Measurements from ENCODE around the gene CCDC9.
"Not testable (repeated sequence)": the region's sequence is repeated elsewhere in the genome, so short reads cannot be mapped to it uniquely, and the experiment has no call there.

Gene CCDC9

DNA sequence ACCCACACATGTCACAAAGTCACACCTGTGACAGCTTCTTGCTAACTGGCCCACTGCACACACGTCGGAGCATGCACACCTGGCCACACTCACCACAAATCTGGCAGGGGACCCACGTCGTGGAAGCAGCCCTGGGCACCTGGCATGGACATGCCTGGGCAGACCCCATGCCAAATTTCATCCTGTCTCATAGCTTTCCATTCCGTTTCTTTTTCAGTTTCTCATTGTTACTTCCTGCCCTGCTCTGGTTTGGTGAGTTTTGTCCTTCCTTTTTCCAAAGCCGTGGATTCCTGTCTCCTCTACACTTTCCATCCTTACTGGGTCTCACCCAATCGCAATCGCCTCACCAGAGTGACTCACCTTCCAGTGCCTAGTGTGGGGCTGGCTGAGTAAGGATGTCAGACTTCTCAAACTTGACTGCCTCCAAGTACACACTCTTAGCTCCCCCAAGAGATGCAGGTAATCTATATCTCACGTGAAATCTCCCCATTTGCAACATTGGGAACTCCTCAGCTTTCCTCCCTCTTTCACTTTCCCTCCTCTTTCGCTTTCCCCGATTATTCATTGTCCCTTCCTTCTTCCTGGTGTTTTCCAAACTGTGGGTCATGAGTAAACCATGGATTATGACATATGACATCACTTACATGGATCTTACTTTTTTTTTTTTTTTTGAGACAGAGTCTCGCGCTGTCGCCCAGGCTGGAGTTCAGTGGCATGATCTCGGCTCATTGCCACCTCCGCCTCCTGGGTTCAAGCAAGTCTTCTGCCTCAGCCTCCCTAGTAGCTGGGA is 23.7 kb upstream of the CCDC9 start:
- peak; percentile 30 for DNase-seq

DNA sequence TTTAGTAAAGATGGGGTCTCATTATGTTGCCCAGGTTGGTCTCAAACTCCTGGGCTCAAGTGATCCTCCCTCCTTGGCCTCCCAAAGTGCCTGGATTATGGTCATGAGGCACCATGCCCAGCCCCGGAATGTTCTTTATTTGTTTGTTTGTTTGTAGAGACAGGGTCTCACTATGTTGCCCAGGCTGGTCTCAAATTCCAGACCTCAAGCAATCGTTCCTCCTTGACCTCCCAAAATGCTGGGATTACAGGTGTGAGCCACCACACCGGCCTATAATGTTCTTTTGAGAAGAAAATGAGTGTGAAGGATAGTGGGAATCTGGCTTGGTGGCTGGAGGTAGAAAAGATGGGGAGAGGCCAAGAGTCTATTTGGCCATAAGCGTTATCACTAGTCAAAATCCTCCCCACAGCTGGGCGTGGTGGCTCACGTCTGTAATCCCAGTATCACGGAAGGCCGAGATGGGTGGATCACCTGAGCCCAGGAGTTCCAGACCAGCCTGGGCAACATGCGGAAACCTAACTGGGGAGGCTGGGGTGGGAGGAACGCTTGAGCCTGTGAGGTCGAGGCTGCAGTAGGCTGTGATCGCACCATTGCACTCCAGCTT is 20.2 kb upstream of the CCDC9 start:
- no peak for DNase-seq

DNA sequence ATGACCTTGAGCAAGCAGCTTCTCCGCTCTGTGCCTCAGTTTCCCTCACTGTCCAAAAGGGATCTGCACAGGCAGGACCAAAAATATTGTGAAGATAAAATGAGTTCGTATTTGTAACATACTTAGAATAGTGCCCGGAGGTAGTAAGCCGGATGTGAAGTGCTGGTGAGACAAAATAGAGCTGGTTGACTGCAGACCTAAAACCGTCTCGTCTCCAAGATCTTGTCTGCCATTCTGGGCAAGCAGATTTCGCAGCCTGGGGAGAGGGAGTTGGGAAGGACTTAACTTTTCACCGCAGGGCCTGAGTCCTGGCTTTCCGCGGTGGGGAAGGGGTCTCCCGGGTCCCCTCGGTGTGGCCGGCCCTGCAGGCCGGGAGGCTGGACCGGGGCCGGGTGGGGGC is 17.2 kb upstream of the CCDC9 start:
- DNase-seq = no peak

DNA sequence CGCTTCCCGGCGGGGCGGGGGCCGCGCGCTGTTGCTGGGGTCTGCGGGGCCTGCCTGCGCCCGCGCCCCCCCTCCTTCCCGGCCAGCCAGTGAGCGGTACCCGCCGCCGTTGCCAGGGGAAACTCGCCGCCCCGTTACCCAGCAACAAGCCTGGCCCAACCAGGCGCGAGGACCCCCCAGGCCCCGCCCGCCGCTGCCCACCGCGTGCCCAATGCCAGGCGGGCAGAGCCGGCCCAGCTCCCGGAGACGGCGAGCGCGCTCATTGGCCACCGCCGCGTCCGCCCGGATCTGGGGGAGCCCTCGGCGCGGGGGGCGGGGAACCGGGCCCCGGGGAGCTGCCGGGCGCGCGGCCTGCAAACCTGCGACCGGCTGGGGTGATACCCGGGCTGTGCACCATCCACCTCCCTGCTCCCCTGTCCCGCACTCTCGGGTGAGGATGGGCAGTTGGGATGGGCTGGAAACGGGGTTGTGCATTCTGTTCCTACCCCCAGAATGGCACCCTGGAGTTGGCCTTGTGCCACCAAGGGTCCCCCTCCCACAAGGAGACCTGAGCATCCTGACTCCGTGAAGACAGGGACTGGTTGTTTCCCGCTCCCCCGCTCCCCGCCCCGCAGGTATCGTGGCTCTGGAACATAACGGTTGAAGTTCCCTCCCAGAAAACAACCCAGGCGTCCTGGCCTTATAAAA is 16.6 kb upstream of the CCDC9 start:
- DNase-seq = peak; percentile 57

DNA sequence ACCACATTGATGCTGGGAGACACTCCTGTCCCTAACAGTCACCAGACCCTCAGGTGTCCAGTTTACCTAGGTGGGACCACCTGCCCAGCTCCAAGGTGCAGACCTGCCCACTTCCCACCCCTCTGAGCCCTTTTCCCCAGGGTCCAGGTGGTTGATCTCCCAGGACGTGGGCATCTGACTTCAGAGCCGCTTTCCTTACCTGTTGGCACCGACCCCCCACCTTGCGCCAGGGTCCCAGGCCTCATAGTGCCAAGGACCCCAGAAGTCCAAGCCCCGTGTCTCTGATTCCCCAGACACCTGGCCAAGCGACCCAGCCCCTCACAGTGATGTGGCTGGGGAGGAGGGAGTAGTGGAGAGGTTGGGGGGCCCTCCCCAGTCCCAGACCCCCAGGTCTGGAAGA is 15.8 kb upstream of the CCDC9 start:
- DNase-seq = no peak

DNA sequence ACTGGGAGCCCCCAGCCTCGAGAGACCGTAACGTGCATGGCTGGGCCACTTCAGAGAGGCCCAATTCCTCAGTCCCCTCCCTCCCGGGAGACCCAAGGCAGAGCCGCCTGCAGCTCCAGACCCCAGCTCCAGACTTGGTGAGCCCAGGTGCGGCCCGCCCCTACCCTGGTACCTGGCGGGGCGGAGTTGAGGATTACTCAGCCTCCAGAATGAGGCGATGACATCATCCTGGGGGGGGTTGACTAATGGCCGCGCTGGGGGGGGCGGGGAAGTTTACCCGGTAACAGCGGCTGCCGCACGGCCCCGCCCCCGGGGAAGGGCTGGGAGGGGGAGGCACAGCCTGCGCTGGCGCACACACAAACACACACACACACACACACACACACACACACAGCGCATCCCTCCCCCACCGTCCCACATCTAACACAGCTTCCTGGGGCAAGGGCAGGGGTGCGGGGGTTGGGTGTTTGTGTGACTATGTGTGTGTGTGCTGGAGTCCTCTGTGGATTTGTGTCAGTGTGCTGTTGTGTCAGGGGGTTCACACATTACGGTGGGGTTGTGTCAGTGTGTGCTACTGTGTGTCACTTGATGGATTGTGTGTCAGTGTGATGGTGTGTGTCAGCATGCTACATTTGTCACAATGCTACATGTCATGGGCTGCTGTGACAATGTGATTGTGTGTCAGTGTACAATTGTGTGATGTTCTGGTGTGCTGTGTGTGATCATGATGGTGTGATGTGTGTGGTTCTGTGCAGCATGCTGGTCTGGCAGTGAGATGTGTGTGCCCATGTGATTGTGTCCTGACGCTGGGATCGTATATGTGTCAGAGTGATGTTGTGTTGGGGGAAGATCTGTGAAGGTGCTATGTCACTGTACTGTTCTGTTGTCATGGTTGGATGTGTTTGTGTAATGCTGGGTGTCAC is 15.1 kb upstream of the CCDC9 start:
- DNase-seq = peak; percentile 80

DNA sequence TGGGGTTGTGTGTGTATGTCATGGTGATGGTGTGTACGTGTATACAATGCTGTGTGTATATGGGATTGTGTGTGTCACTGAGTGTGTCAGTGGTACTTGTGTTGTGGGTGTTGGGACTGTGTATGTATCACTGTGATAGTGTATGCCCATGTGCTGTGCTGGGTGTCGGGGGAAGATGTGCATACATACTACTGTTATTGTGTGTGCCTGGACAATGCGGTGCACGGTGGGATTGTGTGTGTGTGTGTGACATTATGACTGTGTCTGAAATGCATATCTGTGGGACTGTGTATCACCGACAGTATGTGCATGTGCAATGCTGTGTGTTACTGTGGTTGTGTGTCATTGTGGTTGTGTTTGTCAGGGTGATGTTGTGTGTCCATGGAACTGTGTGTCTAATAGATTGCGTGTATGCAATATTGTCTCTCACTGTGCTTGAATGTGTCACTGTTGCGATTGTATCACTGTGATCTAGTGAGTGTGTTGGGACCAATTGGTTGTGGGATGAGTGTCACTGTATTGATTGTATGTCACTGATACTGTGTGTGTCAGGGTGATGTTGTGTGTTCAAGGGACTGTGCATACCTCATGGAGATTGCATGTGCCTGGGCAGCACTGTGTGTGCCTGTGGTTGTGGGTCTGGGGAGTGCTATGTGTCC is 14.3 kb upstream of the CCDC9 start:
- no peak for DNase-seq

DNA sequence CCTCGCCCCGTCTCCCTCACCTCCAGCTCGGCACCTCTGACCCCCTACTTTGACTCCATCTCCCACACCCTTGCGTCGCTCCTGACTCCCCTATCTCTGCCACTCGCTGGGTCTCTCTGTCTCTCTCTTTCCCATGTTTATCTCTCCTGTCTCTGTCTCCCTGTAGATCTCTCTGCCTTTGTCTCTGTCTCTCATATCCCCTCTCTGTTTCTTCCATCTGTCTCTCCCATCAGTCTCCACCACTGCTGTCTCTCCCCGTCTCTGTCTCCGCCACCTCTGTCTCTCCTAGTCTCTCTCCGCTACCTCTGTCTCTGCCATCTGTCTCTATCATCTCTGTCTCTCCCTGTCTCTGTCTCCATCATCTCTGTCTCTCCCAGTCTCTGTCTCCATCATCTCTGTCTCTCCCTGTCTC is 13.0 kb upstream of the CCDC9 start:
- no peak for DNase-seq

DNA sequence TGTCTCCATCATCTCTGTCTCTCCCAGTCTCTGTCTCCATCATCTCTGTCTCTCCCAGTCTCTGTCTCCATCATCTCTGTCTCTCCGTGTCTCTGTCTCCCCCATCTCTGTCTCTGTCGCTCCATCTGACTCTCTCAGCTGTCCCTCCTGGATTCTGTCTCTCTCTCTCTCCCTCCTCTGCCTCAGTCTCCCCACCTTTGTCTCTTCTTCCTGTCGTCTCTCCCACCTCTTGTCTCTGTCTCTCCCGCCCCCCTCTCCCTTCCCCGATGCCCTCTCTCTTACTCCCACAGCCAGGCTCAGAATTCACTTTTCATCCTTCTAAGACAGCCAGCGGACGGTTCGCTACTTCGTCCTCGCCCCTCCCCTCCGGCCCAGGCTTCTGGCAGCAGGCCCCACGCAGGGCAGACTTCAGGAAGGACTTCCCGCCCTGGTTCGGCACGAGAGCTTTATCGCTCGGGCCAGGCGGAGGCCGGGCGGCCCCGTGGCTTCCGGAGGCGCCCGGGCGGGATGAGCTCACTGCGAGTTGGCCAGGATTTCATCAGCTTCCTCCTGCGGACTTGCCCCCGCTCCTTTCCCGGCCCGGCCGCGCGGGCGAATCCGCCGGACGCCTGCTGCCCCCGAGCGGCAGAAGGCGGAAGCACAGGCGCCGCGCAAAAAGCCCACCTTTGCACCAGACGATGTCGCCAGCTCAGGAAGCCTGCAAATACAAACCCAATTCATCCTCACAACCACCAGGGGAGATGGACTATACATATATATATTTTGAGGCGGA is 12.4 kb upstream of the CCDC9 start:
- DNase-seq = peak; percentile 97

DNA sequence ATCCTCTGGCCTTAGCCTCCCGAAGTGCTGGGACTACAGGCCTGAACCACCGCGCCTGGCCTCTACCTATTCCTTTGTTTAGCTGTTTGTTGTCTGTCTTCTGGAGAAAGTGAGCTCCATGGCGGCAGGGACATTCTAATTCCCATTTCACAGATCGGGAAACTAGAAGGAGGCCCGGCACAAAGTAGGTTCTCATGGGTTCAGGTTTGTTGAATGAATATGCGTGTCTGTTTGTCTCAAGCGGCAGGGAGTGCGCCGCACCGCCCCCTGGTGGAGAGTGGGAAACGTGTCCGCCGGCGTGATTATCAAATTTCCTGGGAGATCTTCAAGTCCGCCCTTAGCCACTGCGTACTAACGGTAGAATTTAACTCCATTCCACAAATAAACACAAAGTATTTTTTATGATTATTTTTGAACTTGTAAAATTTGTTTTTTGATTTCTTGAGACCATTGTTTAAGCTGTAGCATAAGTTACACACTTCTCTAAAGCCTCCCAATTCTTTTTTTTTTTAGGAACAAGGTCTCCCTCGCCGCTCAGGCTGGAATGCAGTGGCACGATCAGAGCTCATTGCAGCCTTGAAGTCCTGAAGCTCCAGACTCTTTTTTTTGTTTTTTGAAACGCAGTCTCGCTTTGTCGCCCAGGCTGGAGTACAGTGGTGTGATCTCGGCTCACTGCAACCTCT is 8.9 kb upstream of the CCDC9 start:
- DNase-seq = peak; percentile 84

DNA sequence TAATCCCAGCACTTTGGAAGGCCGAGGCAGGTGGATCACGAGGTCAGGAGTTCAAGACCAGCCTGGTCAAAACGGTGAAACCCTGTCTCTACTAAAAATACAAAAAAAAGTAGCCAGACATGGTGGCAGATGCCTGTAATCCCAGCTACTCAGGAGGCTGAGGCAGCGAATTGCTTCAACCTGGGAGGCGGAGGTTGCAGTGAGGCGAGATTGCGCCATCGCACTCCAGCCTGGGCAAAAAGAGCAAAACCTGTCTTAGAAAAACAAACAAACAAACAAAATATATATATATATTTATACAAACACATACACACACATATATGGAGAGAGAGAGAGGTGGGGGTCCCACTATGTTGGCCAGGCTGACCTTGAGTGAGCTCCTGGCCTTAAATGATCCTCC is 3.3 kb upstream of the CCDC9 start:
- DNase-seq = not testable (repeated sequence)

DNA sequence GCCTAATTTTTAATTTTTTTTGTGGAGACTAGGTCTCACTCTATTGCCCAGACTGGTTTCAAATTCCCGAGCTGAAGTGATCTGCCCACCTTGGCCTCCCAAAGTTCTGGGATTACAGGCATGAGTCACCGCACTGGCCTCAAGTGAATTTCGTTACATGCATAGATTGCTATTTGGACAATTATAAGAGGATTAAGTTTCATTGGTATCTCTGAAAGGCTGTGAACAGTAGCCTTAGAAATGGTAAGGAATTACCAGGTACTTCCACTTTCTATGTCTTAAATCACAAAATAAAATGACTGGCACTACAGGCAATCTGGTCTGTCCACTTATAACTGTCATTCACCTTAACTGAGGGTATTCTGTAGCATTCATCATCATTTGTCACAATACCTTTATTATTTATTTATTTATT is 2.9 kb upstream of the CCDC9 start:
- DNase-seq = no peak

DNA sequence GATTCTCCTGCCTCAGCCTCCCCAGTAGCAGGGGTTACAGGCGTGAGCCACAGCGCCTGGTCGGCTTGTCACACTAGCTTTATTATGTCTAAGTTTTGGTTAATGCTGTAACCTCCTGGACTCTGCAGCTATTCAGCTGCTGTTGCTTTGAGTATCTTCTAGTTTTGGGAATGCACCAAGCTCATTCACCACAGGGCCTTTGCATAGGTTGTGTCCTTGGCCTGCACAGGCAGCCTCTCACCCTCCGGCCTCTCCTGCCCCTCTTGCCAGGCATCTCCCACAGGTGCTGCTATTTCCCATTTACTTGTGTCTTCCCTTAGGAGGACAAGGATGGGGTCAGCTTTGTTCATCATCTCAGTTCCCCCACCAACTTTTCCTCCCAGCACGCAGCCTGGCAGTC is 2.4 kb upstream of the CCDC9 start:
- DNase-seq = no peak

DNA sequence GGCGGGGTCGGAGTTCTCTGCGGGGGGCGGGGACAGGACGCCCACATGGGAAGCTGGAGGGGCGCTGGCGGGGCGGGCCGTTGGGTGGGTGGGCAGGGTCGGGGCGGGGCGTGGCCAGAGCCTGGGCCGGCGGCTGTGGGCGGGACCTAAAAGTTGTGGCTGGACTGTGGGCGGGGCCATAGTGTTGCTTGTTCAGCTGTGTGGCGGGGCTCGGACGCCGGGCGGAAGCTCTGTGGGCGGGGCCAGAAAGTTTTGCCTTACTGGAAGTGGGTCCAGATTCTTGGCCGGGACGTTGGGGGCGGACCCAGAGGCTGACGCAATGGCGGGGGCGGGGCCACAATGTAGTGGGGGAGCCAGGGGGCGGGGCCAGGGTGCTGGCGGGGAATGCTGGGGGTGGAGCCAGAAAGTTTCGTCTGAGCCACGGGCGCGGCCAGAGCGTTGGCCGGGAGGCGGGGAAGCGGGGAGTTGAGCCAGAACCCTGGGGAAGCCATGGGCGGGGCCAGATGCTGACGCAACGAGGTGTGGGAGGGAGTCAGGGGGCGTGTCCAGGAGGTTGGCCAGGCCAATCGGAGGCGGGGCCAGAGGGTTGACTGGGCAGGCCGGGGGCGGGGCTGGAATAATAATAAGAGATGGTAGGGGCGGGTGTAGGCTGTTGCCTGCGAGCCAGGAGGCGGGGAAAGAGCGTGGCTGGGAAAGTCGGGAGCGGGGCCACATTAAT is 527 bp downstream of the CCDC9 start:
- DNase-seq = peak; percentile 100

DNA sequence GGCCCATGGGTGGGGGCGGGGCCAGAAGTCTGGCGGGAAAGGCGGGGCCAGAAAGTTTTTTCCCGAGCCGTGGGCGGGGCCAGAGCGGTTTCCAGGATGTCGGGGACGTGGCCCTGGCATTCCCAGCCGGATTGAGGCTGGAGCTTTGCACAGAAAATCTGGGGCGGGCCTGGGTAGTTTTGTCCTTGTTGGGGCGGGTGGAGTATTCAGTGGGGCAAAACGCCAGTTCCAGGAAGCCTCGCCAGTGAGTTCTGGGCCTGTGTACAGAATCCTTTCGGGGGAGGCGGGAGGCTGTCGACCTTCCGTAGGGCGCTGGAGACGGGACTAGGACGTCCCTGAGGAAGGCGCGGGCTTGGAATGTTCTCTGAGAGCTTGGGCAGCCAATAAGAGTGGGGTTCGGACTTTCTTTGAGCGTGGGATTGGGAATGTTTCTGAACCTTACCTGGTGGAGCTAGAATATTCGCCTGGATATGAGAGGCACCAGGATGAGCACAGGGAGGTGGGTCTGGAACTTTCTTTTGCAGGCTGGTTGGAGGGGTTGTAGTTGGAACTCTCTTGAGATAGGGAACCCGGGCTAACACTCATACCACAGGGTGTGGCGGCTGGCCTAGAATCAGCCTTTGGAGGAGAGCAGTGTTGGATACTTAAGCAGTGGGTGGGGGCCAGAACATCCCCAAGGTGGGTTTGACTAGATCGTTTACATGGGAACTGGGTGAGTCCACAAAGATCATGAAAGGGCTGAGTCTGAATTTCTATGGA is 1.3 kb downstream of the CCDC9 start:
- no peak for DNase-seq

DNA sequence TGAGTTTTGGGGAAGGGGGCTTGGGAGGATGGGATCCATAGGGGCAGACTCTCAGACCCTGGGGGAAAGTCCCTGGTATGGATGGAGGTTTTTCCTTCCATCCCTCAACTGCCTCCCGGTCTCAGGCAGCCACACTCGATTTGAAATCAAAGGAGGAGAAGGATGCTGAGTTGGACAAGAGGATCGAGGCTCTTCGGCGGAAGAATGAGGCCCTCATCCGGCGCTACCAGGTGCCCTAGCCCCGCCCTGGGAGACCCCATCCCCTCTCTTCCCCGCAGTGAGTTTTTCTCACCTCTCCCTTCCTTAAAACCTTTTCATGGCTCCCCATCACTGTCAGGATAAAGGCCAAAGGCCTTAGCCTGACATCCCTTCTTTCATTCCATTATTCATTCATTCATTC is 2.1 kb downstream of the CCDC9 start:
- DNase-seq = no peak

DNA sequence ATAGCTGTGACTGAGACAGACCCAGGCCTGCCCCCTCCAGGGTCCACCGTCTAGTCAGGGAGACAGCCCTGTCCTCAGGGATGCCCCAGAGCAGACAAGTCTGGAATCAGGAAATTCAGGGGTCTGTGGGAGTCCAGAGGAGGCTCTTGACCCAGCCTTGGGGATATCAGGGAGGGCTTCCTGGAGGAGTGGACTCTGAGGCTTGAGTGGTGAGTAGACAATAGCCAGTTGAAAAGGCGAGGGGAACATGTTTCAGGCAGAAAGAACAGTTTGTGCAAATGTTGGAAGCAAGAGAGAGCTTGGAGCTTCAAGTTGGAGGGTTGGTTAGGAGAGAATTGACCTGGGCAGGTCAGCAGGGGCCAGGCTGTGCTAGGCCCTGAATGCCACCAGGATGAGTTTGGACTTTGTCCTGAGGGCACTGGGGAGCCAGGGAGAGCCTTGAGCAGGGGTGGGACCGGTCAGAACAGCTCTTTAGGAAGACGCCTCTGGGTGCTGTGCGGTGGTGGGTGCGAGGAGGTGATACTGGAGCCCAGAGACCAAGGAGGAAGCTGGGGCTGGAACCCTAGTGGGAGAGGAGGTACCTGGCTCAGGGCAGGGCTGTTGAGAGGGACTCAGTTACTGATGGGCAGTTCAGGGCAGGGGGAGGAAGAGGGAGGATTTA is 2.7 kb downstream of the CCDC9 start:
- DNase-seq = no peak

DNA sequence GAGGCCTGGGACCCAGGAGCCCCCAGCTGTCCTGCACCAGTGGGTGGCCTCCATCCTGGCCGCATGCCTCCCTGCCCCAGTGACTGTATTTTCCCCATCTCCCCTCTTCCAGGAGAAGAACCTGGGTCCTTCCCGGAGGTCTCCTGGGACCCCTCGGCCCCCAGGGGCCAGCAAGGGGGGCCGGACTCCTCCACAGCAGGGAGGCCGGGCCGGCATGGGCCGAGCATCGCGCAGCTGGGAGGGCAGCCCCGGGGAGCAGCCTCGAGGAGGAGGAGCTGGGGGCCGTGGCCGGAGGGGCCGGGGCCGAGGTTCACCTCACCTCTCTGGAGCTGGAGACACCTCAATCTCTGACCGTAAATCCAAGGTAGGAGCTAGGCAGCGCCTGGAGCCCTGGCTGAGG is 4.2 kb downstream of the CCDC9 start:
- DNase-seq = no peak

All from activated CD4-positive, alpha-beta T cell treated with anti-CD3 and anti-CD28 coated beads, Interleukin-10, Interleukin-2, amounts not matched to agents 100 ng/mL and 50 ng/mL, durations not matched to agents 16 hours and 8 hours (primary cell).